H1 (cell line): ENCODE measurements around the gene ACTR5. TPM values are rescaled to one million over a fixed set of nuclear protein-coding genes. Genes with fewer than 3 reads are reported as not detected.

Experiments used
- CTCF ChIA-PET: fragments of 300-600 bp; sonication (Branson Sonifier 250); formaldehyde crosslinking; loops from one replicate; lab custom pipeline; 2021; ENCODE audit not compliant: partially characterized antibody; lab: Charles Lee
- POLR2A ChIA-PET: fragments of 300-600 bp; sonication (Branson Sonifier 250); formaldehyde crosslinking; loops from one replicate; lab custom pipeline; 2021; ENCODE audit warnings: inconsistent platforms; ENCODE audit not compliant: partially characterized antibody; lab: Charles Lee
- DNase-seq, 2 experiments: peaks; one replicate each; pipeline versions ENCODE4 v3.0.0 to v3.0.0-alpha.2; 2010 to 2022; ENCODE audit warnings: low spot score in 2 of 2, low read depth in 1 of 2, mixed read lengths in 1 of 2
- FAIRE-seq: peaks from 2 replicates; lab custom pipeline; 2011; peaks lifted over from hg19 to GRCh38; lab: Jason Lieb, UNC
- H2AFZ ChIP-seq: 2 replicates; pipeline ENCODE4 v1.8.1; 2012; ENCODE audit warnings: low read length, inconsistent platforms
- H2AK5ac ChIP-seq: 2 replicates; pipeline ENCODE4 v1.6.1; 2013; ENCODE audit warnings: low read depth, low read length
- H2BK120ac ChIP-seq: replicated peaks from 2 replicates; pipeline ENCODE3; 2013; ENCODE audit warnings: low read depth, low read length, inconsistent platforms
- H2BK12ac ChIP-seq: 2 replicates; pipeline ENCODE4 v1.6.1; 2013; ENCODE audit warnings: low read depth, low read length
- H2BK15ac ChIP-seq: 2 replicates; pipeline ENCODE4 v1.6.1; 2013; ENCODE audit warnings: low read length
- H2BK20ac ChIP-seq: 2 replicates; pipeline ENCODE4 v1.6.1; 2013; ENCODE audit warnings: low read length
- H2BK5ac ChIP-seq: 2 replicates; pipeline ENCODE4 v1.6.1; 2013; ENCODE audit warnings: low read depth, low read length
- H3K14ac ChIP-seq: 2 replicates; pipeline ENCODE4 v1.6.1; 2013; ENCODE audit warnings: inconsistent platforms; ENCODE audit not compliant: insufficient read length
- H3K18ac ChIP-seq: 2 replicates; pipeline ENCODE4 v1.6.1; 2013; ENCODE audit warnings: low read length; ENCODE audit errors: extremely low read depth
- H3K23ac ChIP-seq: 2 replicates; pipeline ENCODE4 v1.6.1; 2013; ENCODE audit warnings: inconsistent platforms; ENCODE audit not compliant: insufficient read length
- H3K23me2 ChIP-seq: 2 replicates; pipeline ENCODE4 v1.6.1; 2013; ENCODE audit warnings: low read depth, low read length
- H3K27ac ChIP-seq: 2 replicates; pipeline ENCODE4 v1.6.1; 2011; ENCODE audit warnings: low read depth, low read length, inconsistent platforms
- H3K27me3 ChIP-seq, 4 experiments: replicated peaks in 1 of 4; 1 replicate in 1 of 4; 2 replicates in 3 of 4; pipeline versions ENCODE4 v1.6.1 to v1.8.1; 2011 to 2013; ENCODE audit warnings: low read length in 3 of 4, mild to moderate bottlenecking in 3 of 4, inconsistent platforms in 2 of 4, mixed read lengths in 2 of 4, moderate library complexity in 1 of 4; ENCODE audit not compliant: control insufficient read depth in 3 of 4, insufficient read depth in 3 of 4; ENCODE audit errors: extremely low read depth in 1 of 4
- H3K36me3 ChIP-seq, 4 experiments: 2 replicates each; pipeline versions ENCODE4 v1.6.1 to v1.8.1; 2011 to 2013; ENCODE audit warnings: mild to moderate bottlenecking in 4 of 4, low read length in 3 of 4, moderate library complexity in 2 of 4, control low read depth in 1 of 4, inconsistent platforms in 1 of 4; ENCODE audit not compliant: insufficient read depth in 4 of 4, control insufficient read depth in 2 of 4
- H3K4ac ChIP-seq: replicated peaks from 2 replicates; pipeline ENCODE3; 2013; ENCODE audit warnings: low read length, low read depth, mixed read lengths, inconsistent platforms; ENCODE audit not compliant: insufficient read length
- H3K4me1 ChIP-seq, 4 experiments: replicated peaks in 1 of 4; 1 replicate in 1 of 4; 2 replicates in 3 of 4; pipeline versions ENCODE4 v1.6.1 to v1.8.1; 2011 to 2013; ENCODE audit warnings: low read length in 3 of 4, inconsistent platforms in 2 of 4, mixed read lengths in 1 of 4; ENCODE audit not compliant: insufficient read depth in 4 of 4, control insufficient read depth in 3 of 4
- H3K4me2 ChIP-seq, 2 experiments: 2 replicates each; pipeline versions ENCODE4 v1.6.1 to v1.8.1; 2011 to 2013; ENCODE audit warnings: low read depth in 2 of 2, low read length in 2 of 2, control low read depth in 1 of 2, inconsistent platforms in 1 of 2, mild to moderate bottlenecking in 1 of 2; ENCODE audit not compliant: insufficient read depth in 1 of 2
- H3K4me3 ChIP-seq, 4 experiments: fragments of 200-600, 300-600 bp in 1 of 4; sonication (generic), shearing (Covaris generic), sonication (Bioruptor Twin) in 1 of 4; 2 replicates each; pipeline versions ENCODE4 v1.5.1 to v1.8.1; 2011 to 2016; ENCODE audit warnings: low read length in 4 of 4, low read depth in 3 of 4, control low read depth in 2 of 4, inconsistent platforms in 2 of 4, mild to moderate bottlenecking in 2 of 4, mixed read lengths in 1 of 4, moderate library complexity in 1 of 4; ENCODE audit not compliant: insufficient read depth in 2 of 4; ENCODE audit errors: extremely low read depth in 1 of 4
- H3K56ac ChIP-seq: replicated peaks from 2 replicates; pipeline ENCODE3; 2013; ENCODE audit warnings: low read depth, mild to moderate bottlenecking, mixed read lengths, low read length, inconsistent platforms; ENCODE audit not compliant: insufficient read length
- H3K79me1 ChIP-seq: 2 replicates; pipeline ENCODE4 v1.6.1; 2013; ENCODE audit warnings: low read depth, low read length, control low read depth
- H3K79me2 ChIP-seq, 2 experiments: 2 replicates each; pipeline versions ENCODE4 v1.6.1 to v1.8.1; 2012 to 2013; ENCODE audit warnings: low read length in 2 of 2, mild to moderate bottlenecking in 2 of 2, inconsistent platforms in 1 of 2; ENCODE audit not compliant: insufficient read depth in 2 of 2, control insufficient read depth in 1 of 2
- H3K9ac ChIP-seq, 4 experiments: replicated peaks in 1 of 4; 1 replicate in 1 of 4; 2 replicates in 3 of 4; pipeline versions ENCODE4 v1.6.1 to v1.8.1; 2011 to 2013; ENCODE audit warnings: low read depth in 3 of 4, low read length in 3 of 4, control low read depth in 2 of 4, mild to moderate bottlenecking in 2 of 4, moderate library complexity in 2 of 4, inconsistent platforms in 1 of 4; ENCODE audit errors: extremely low read depth in 1 of 4
- H3K9me3 ChIP-seq, 2 experiments: 2 replicates each; pipeline versions ENCODE4 v1.6.1 to v1.8.1; 2012 to 2013; ENCODE audit warnings: mild to moderate bottlenecking in 2 of 2, moderate library complexity in 2 of 2, control low read depth in 1 of 2, inconsistent platforms in 1 of 2, low read depth in 1 of 2, low read length in 1 of 2, mixed read lengths in 1 of 2; ENCODE audit not compliant: insufficient read depth in 2 of 2
- H4K20me1 ChIP-seq, 2 experiments: replicated peaks in 1 of 2; 2 replicates each; pipeline versions ENCODE3 to v1.8.1; 2011 to 2013; ENCODE audit warnings: inconsistent platforms in 2 of 2, low read length in 2 of 2, mild to moderate bottlenecking in 1 of 2; ENCODE audit not compliant: insufficient read depth in 2 of 2, control insufficient read depth in 1 of 2
- H4K5ac ChIP-seq: 2 replicates; pipeline ENCODE4 v1.6.1; 2013; ENCODE audit warnings: low read length, low read depth, mixed read lengths, inconsistent platforms; ENCODE audit not compliant: insufficient read length
- H4K8ac ChIP-seq: 2 replicates; pipeline ENCODE4 v1.8.0; 2013; ENCODE audit warnings: mild to moderate bottlenecking, moderate library complexity, low read length, inconsistent platforms; ENCODE audit not compliant: insufficient read depth; ENCODE audit errors: extremely low read depth
- H4K91ac ChIP-seq: replicated peaks from 2 replicates; pipeline ENCODE3; 2013; ENCODE audit warnings: low read length, mixed read lengths, inconsistent platforms; ENCODE audit not compliant: insufficient read length
- CHD2 ChIP-seq: IDR thresholded peaks from 2 replicates; pipeline ENCODE4 v1.6.1; 2012; ENCODE audit warnings: low read length, improper control_type of control experiment
- CTBP2 ChIP-seq: IDR thresholded peaks from 2 replicates; pipeline ENCODE4 v1.7.0; 2011; ENCODE audit warnings: borderline replicate concordance, mild to moderate bottlenecking, moderate library complexity, mixed read lengths, low read length; ENCODE audit not compliant: insufficient read depth, insufficient read length
- GABPA ChIP-seq: IDR thresholded peaks from 2 replicates; pipeline ENCODE4 v1.6.1; 2011; ENCODE audit warnings: mild to moderate bottlenecking, low read length, moderate library complexity, borderline replicate concordance; ENCODE audit not compliant: insufficient read depth
- KDM5A ChIP-seq: fragments of 200-600 bp; IDR thresholded peaks from 2 replicates; pipeline ENCODE4 v1.7.1; 2012; ENCODE audit warnings: mild to moderate bottlenecking, low read length, inconsistent platforms, mixed read lengths
- NRF1 ChIP-seq: IDR thresholded peaks from 2 replicates; pipeline ENCODE4 v1.6.1; 2011; ENCODE audit warnings: mild to moderate bottlenecking, low read depth, low read length, improper control_type of control experiment
- SP1 ChIP-seq: IDR thresholded peaks from 2 replicates; pipeline ENCODE4 v1.6.1; 2011; ENCODE audit warnings: low read depth, low read length
- YY1 ChIP-seq: IDR thresholded peaks from 2 replicates; pipeline ENCODE4 v1.6.1; 2011; ENCODE audit warnings: low read depth, mild to moderate bottlenecking, low read length
- WGBS, 2 experiments: shearing (Covaris generic) in 1 of 2; methylation state at CpG; one replicate each; pipeline versions ENCODE4 v1.1.6 to v1.1.7; 2013 to 2015; ENCODE audit warnings: low lambda C conversion rate in 2 of 2, mixed read lengths in 2 of 2, inconsistent platforms in 1 of 2, low coverage in 1 of 2, missing lambda C conversion rate in 1 of 2; ENCODE audit not compliant: insufficient replicate concordance in 2 of 2, insufficient coverage in 1 of 2, insufficient read length in 1 of 2; ENCODE audit errors: extremely low coverage in 1 of 2, missing lambda C conversion rate in 1 of 2; 5-methylcytosine and 5-hydroxymethylcytosine counted together
- polyA plus RNA-seq, 7 experiments: library from polyadenylated mRNA; depleted of rRNA in 3 of 7; stranded (reverse) in 5 of 7; unstranded in 2 of 7; fragments of >200 nt in 5 of 7; fragments of 200-250 nt in 2 of 7; gene quantifications; 1 replicate in 5 of 7; 2 replicates in 1 of 7; 4 replicates in 1 of 7; pipeline versions ENCODE4 v1.2.1 to v1.2.3, GENCODE V29; 2011 to 2013; ENCODE audit warnings: missing spikeins in 2 of 7, mixed read lengths in 2 of 7
- total RNA-seq: library from RNA; stranded (reverse); fragmentation: NEBNext Ultra II Directional; extraction: Animal tissue kit (Norgen Biotek cat#: 25700); gene quantifications from 2 replicates; pipeline ENCODE4 v1.2.1, GENCODE V29; 2021

Gene ACTR5
- total and polyA plus RNA-seq, 2 of the 8 experiments (the other 6 are each of a cell fraction or from before 2014, with no cell fraction given): 10.4 to 14.4 TPM

GRCh38 chr20:38774167-38774566 is 25.9 kb downstream of the ACTR5 start:
- H2BK120ac ChIP-seq: no peak overlapping the region
- H3K4me1 ChIP-seq: peaks cover 0 to 6% (median 3%) of the 10 kb centered on the region in 4 experiments; a peak in 4 of 7 replicates
- H2AK5ac ChIP-seq: no peak overlapping the region
- H4K5ac ChIP-seq: no peak overlapping the region
- no peak overlapping the region for H2BK5ac ChIP-seq
- no peaks in the 10 kb centered on the region for H3K27me3 ChIP-seq
- no peak overlapping the region for H4K91ac ChIP-seq
- no peak overlapping the region for H4K8ac ChIP-seq
- WGBS, 2 experiments: 91% methylated on average over 2 of the region's 2 CpGs; no CpG with 5 or more reads in 1 of the 2 experiments
- H3K9ac ChIP-seq: no peak overlapping the region
- CTCF ChIA-PET: interaction anchor here (0.6 kb wide), 1 partner anchor 16 kb away, joined by 3 read pairs; no protein-coding TSS in a partner anchor
- H3K14ac ChIP-seq: no peak overlapping the region
- no peak overlapping the region for H3K4me3 ChIP-seq
- H2BK15ac ChIP-seq: no peak overlapping the region
- H3K23me2 ChIP-seq: no peaks in the 10 kb centered on the region; the same call in 1 of the 2 replicates
- no peaks in the 10 kb centered on the region for H4K20me1 ChIP-seq
- no peak overlapping the region for H2BK20ac ChIP-seq
- H3K79me1 ChIP-seq: no peaks in the 10 kb centered on the region; the same call in 1 of the 2 replicates
- H3K9me3 ChIP-seq: peaks cover 0 to 3% of the 10 kb centered on the region in 2 experiments; a peak in 1 of 4 replicates
- H3K4me2 ChIP-seq: no peak overlapping the region
- H3K36me3 ChIP-seq: peaks cover 6 to 35% (median 18%) of the 10 kb centered on the region in 4 experiments; a peak in 6 of 8 replicates
- FAIRE-seq (no peak), DNase-seq (no peak)
- no peak overlapping the region for H2BK12ac ChIP-seq
- no peak overlapping the region for H3K56ac ChIP-seq
- H3K18ac ChIP-seq: no peak overlapping the region
- no peak for TF ChIP-seq GABPA
- no peak for TF ChIP-seq NRF1
- no peak for TF ChIP-seq KDM5A
- no peak for TF ChIP-seq YY1
- TF ChIP-seq CTBP2: no peak
- TF ChIP-seq CHD2: no peak
- TF ChIP-seq SP1: no peak
- H2AFZ ChIP-seq: no peak overlapping the region
- POLR2A ChIA-PET: no interaction called here
- no peak overlapping the region for H3K4ac ChIP-seq
- no peak overlapping the region for H3K27ac ChIP-seq
- no peak overlapping the region for H3K23ac ChIP-seq
- H3K79me2 ChIP-seq: no peaks in the 10 kb centered on the region
